Effector memory CD4-positive, alpha-beta T cell (primary cell): ENCODE data around the gene PAM.

Source experiments
- DNase-seq, 3 donors: peaks; one replicate each; pipeline ENCODE4 v3.0.0-alpha.2; 2020
- H3K27ac ChIP-seq: 2 replicates; pipeline ENCODE4 v1.7.0; 2013; ENCODE audit warnings: mild to moderate bottlenecking, low read length, moderate library complexity; ENCODE audit not compliant: insufficient read depth, poor library complexity, severe bottlenecking
- H3K27me3 ChIP-seq: replicated peaks from 2 replicates; pipeline ENCODE4 v1.7.0; 2013; ENCODE audit warnings: mild to moderate bottlenecking, low read length; ENCODE audit not compliant: insufficient read depth, control insufficient read depth, poor library complexity, severe bottlenecking
- H3K36me3 ChIP-seq: 2 replicates; pipeline ENCODE4 v1.7.0; 2013; ENCODE audit warnings: mild to moderate bottlenecking, low read length, moderate library complexity; ENCODE audit not compliant: control insufficient read depth, insufficient read depth
- H3K4me1 ChIP-seq: 2 replicates; pipeline ENCODE4 v1.7.0; 2013; ENCODE audit warnings: low read length, mild to moderate bottlenecking; ENCODE audit not compliant: control insufficient read depth, insufficient read depth, poor library complexity, severe bottlenecking
- H3K4me3 ChIP-seq: 2 replicates; pipeline ENCODE4 v1.7.0; 2013; ENCODE audit warnings: low read length, low read depth, mild to moderate bottlenecking; ENCODE audit not compliant: insufficient read depth, poor library complexity, severe bottlenecking
- H3K9me3 ChIP-seq: 2 replicates; pipeline ENCODE4 v1.7.0; 2013; ENCODE audit warnings: mild to moderate bottlenecking, low read length, moderate library complexity; ENCODE audit not compliant: control insufficient read depth

Gene PAM

DNA sequence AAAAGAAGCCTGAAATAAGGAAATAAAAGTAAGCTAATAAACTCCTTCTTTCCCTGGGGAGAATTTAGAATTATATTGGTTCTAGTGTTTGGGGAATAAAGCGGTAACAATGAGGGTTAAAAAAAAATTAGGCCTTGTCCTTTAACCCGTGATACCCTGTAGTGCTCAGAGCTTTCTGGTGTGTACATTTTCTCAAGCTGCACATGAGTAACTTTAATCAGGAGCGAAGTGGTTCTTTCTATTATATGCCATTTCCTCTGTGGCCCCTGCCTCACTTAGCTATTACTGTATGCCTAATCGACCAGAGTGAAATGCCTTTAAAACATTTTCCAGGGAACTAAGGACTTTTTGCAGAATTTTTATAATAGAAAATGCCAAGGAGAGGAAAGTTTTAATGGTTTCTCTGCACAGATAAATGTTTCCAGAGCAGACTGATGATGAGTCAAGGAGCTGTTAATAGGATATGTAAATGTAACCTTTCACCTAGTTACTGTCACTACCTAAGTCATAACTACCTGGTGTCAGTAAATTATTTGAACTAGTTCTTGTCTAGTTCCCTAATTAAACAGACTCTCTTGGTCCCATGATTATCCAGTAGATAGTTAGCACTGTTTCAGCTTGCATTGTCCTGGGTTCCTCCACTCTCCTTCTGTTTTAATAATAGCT lies 7.6 kb downstream of the PAM start:
- H3K27ac ChIP-seq: no peak overlapping the region
- H3K36me3 ChIP-seq: no peaks in the 10 kb centered on the region
- no peak for DNase-seq
- H3K4me1 ChIP-seq: peaks cover 15% of the 10 kb centered on the region
- no peaks in the 10 kb centered on the region for H3K27me3 ChIP-seq
- H3K4me3 ChIP-seq: no peak overlapping the region
- H3K9me3 ChIP-seq: no peaks in the 10 kb centered on the region

DNA sequence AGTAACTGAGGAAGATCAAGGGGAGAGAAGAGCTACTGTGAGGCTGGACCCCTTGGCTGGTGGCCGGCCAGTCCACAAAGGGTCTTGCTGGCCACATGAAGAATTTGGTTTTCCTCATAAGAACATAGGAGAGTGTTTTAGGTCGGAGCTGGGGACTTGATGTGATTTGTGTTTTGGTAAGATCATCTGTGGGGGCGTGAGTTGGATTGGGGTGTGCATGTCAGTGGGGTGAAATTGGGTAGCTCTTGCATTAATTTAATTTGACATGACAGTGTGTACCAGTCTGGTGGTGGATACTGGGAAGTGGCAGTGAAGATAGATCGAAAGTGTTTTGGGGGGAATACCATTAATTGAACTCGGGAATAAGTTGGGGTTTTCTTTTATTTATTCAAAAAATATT lies 8.6 kb downstream of the PAM start:
- no peak for DNase-seq
- Histone ChIP-seq H3K9me3 (no peaks in the 10 kb centered on the region), H3K36me3 (no peaks in the 10 kb centered on the region), H3K27ac (no peak overlapping the region), H3K4me3 (no peak overlapping the region), H3K4me1 (peaks cover 15% of the 10 kb centered on the region), H3K27me3 (no peaks in the 10 kb centered on the region)

DNA sequence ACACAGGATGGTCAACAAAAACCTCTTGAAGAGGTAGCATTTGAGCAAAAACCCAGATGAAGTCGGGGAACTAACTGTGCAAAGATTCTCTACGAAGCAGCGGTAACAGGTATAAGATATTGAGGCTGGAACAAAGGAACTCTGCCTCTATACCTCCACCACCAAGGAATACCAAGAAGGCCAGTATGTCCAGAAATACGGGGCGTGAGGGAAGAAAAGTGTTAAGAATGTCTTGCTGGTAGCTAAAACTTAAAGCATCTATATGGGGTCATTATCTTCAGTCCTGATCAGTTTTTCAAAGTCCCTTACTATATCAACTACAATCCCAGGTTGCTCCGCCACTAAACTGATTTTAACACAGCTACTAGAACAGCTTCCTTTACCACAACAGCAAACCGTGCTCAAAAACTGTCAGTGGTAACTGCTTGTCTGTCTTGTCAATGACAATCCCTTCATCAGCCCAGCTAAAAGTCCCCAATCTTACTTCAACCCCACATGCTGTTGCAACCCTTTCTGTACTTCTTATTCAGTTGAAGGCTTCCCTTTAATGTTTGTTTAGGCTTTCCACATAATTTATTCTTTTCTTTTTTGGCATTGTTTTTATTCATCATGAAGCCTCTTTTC lies 9.4 kb downstream of the PAM start:
- DNase-seq: no peak
- Histone ChIP-seq H3K27ac (no peak overlapping the region), H3K27me3 (no peaks in the 10 kb centered on the region), H3K36me3 (no peaks in the 10 kb centered on the region), H3K4me3 (no peak overlapping the region), H3K4me1 (peaks cover 15% of the 10 kb centered on the region), H3K9me3 (no peaks in the 10 kb centered on the region)

DNA sequence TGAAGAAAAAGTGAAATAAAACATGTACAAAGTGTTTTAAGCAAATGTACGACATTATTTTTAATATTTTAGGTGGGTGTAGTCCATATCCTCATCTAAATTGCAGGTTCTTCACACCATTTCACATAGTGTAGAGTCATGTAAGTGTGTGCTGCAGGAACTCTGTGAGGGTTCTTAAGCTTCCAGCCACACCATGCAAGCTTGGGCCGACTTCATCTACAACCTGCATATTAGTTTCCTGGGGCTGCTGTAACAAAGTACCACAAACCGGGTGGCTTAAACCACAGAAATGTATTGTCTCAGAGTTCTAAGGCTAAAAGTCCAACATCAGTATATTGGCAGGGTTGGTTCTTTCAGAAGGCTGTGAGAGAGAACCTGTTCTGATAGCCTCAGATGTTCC lies 10.2 kb downstream of the PAM start:
- DNase-seq: no peak
- H3K9me3 ChIP-seq: no peaks in the 10 kb centered on the region
- no peaks in the 10 kb centered on the region for H3K27me3 ChIP-seq
- H3K4me3 ChIP-seq: no peak overlapping the region
- H3K27ac ChIP-seq: no peak overlapping the region
- H3K36me3 ChIP-seq: no peaks in the 10 kb centered on the region
- peaks cover 15% of the 10 kb centered on the region for H3K4me1 ChIP-seq

DNA sequence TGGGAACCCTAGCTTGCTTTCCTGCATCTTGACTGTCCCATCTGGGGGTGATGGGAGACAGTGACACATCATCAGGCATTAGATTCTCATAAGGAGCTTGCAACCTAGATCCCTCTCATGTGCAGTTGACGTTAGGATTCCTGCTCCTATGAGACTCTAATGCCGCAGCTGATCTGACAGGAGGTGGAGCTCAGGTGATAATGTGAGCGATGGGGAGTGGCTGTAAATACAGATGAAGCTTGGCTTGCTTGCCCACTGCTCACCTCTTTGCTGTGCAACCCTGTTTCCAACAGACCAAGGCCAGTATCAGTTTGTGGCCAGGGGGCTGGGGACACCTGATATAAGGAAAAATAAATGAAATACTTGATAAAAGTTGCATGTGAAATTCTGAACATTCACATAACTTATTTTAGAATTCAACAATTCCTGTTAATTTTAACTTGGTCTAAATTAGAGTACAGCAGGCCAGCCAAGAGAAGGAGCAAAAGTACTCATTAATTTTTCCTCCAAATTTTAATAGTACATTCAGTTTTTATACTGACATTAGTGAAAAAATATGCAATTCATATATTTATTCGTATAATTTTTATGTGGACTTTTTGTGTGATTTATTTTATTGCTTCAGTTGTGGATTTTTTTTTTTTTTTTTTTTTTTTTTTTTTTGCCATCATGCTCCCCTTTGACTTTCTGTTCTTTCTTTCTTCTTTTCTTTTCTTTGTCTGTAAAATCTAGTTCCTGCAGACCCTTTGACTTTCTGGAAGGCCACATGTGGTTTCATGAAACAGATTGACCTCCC lies 11.4 kb downstream of the PAM start:
- Histone ChIP-seq H3K9me3 (no peaks in the 10 kb centered on the region), H3K36me3 (no peaks in the 10 kb centered on the region), H3K4me1 (peaks cover 15% of the 10 kb centered on the region), H3K4me3 (no peak overlapping the region), H3K27me3 (no peaks in the 10 kb centered on the region), H3K27ac (no peak overlapping the region)
- no peak for DNase-seq

DNA sequence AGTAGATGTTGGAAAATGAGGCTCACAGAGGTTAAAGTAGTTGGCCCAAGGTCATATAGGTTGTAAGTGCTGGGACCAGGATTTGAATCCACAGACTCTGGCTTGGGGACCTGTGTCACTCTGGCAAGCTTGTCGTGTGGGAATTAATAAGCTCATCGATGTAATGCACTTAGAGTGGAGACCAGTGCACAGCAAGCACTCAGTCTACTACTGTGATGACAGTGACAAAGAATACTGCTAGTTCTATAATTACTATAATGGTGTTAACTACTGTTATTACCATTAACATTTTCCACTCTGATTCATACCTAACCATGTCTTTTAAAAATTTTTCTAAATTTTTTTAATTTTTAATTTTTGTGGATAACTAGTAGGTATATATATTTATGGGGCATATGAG lies 12.8 kb downstream of the PAM start:
- no peaks in the 10 kb centered on the region for H3K9me3 ChIP-seq
- H3K4me1 ChIP-seq: peaks cover 8% of the 10 kb centered on the region
- H3K27ac ChIP-seq: no peak overlapping the region
- no peak overlapping the region for H3K4me3 ChIP-seq
- no peaks in the 10 kb centered on the region for H3K27me3 ChIP-seq
- DNase-seq: no peak
- H3K36me3 ChIP-seq: no peaks in the 10 kb centered on the region

DNA sequence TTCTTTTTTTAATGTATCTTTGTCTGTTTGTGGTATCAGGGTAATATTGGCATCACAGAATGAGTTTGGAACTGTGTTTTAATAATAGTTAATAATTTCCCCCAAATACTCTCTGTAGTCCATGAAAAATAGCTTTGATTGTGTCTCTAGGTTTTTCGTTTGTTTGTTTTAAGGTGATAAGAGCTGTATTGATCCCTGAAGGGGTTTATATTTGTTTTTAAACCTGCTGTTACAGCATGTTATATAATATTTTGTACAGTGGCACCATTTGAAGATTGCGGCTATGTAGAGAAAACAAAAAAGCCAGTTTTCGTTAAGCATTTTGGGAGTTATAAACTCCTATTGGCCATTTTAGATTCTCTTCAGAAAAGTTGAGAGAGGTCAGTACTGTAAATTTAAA lies 15.7 kb downstream of the PAM start:
- no peak overlapping the region for H3K27ac ChIP-seq
- H3K4me1 ChIP-seq: no peaks in the 10 kb centered on the region
- no peak overlapping the region for H3K4me3 ChIP-seq
- no peaks in the 10 kb centered on the region for H3K36me3 ChIP-seq
- no peaks in the 10 kb centered on the region for H3K9me3 ChIP-seq
- no peak for DNase-seq
- no peaks in the 10 kb centered on the region for H3K27me3 ChIP-seq

DNA sequence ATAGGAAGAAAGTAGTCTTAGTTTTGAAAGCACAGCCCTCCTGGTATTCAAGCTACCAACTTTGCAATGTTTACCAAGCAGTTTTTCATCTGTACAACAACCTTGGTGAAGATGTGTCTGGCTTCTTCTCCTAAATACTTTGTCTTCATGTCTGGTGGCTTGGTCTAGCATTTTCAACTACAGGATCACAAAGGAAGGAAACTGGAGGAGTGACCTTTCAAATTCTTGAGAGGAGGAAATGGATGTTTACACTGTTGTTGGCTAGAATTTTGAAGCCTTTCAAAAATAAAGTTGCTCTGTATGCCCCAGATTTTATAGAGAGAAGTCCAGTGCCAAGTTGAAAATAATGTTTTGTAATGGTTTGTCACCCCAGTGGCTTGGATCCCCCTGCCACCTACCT lies 16.3 kb downstream of the PAM start:
- H3K27me3 ChIP-seq: no peaks in the 10 kb centered on the region
- no peaks in the 10 kb centered on the region for H3K36me3 ChIP-seq
- DNase-seq: no peak
- H3K4me3 ChIP-seq: no peak overlapping the region
- no peaks in the 10 kb centered on the region for H3K9me3 ChIP-seq
- no peaks in the 10 kb centered on the region for H3K4me1 ChIP-seq
- no peak overlapping the region for H3K27ac ChIP-seq

DNA sequence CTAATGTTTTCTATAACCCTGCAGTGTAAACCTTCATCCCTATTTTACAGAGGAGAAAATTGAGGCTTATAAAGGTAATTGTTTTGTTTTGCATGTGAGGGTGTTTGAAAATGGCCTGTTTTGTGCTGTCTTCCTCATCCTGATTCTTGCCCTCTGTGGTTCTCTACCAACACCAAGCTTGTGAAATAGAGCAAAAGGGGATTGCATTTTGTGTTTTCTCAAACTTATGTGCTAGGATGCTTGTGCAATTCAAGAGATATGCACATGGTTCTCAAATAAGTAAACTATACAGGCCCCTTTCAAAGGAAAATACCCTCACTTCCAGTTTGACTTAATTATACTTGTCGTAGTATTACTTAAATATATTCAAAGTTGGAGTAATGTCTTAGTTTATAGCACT lies 17.2 kb downstream of the PAM start:
- Histone ChIP-seq H3K4me1 (no peaks in the 10 kb centered on the region), H3K4me3 (no peak overlapping the region), H3K9me3 (no peaks in the 10 kb centered on the region), H3K27ac (no peak overlapping the region), H3K27me3 (no peaks in the 10 kb centered on the region), H3K36me3 (no peaks in the 10 kb centered on the region)
- DNase-seq: no peak

DNA sequence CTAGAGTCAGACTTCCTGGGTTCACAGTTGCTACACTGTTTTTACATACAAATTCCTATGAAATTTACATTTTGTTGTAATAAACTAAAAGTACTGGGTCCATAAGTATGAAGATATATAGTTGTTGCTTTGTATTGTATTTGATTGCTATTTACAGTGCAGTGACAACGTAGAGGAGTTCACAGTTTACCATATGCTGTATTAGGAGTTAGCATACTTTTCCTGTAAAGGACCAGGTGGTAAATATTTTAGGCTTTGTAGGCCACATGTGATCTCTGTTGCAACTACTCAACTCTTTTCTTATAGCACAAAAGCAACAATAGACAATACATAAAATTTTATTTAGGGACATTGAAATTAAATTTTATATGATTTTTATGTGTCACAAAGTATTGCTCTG lies 18.0 kb downstream of the PAM start:
- Histone ChIP-seq H3K4me1 (no peaks in the 10 kb centered on the region), H3K9me3 (no peaks in the 10 kb centered on the region), H3K4me3 (no peak overlapping the region), H3K27ac (no peak overlapping the region), H3K36me3 (no peaks in the 10 kb centered on the region), H3K27me3 (no peaks in the 10 kb centered on the region)
- no peak for DNase-seq
